Stimulated activated CD8-positive, alpha-beta memory T cell treated with anti-CD3 and anti-CD28 coated beads, Interleukin-4, amount 100 ng/mL, for 24 hours (primary cell): ENCODE results near the gene MATR3.

Experiments
- DNase-seq: peaks from one replicate; pipeline ENCODE4 v3.0.0-alpha.2; 2020; ENCODE audit warnings: low read depth

Gene MATR3

DNA sequence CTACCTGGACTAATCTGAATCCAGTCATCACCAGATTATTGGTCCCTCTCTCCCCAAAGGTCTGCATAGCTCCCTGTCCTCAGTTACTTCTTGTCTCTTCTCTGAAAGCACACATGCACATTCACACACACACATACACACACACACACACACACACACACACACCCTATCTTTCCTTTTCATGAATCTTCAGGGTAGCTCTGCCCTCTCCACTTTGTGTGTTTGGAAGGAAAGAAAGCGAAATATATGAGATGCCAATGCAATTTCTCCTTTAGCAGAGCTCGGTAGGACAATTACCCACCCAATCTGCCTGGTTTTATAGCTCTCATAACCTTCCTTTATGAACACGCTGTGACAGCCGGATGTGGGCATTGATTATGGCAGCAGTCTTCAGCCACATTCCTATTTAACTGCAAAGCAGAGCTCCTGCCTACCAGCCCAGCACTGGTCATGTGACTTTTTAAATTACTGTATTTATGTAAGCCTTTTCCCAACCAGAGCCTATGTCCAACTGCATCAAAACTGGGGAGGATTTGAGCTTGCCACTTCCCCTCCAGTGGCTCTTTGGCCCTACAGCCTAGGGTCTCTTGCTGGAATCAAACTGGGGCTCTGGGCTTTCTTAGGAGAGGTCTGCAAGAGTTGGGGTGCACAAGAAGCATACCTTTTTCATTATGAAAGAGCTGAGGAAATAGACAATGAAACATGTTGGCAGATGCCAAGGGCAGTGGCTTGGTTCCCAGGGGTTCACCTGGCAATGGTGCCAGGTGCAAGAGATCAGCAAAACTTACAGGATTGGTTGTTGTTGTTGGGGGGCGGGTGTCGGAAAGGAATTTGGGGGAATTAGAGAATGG lies 20.8 kb upstream of the MATR3 start:
- DNase-seq: no peak

DNA sequence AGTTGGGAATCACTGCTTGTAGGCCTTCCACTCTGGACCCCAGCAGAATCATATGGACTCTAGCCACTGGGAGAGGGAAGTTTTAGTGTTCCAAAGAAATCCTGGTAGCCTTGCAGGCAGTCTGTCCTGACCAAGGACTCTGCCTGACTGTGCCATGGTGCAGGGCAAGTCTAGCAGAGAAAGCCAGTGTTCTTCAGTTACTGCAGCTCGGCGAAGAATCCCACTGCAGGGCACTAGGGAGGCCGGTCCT lies 20.3 kb upstream of the MATR3 start:
- DNase-seq: no peak

DNA sequence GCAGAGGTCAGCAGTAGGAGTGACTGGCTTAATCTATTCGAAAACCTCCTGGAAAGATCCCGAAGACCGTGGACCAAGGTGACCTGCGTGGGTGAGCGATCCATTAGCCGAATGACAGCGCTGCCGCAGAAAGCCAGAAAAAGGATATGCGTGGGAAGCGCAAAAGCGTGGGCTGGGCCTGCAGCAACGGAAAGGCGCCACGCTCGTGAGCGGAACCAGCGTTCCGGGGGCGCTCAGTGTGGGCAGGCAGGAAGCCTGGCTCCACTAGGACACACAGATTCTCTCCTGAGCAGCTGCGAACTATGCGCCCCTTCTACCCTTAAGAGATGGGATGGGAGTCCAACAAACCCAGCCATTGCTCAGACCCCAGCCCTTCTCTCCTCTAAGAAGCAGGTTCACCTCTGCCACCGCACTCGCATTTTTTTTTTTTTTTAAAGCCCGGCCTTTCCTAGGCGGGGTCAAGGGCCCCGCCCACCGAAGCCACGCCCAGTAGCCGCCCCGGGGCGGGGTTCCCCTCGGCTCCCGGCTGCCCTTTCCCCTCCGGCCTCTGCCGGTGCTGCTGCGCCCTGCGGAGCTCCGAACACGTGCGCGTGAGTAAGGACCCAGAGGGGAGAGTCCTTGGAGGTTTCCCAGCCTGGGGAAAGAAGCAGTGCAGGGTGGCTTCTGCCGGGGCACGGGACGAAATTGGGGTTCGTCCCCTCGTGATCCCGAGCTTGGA lies 19.8 kb upstream of the MATR3 start:
- DNase-seq: peak; percentile 81

DNA sequence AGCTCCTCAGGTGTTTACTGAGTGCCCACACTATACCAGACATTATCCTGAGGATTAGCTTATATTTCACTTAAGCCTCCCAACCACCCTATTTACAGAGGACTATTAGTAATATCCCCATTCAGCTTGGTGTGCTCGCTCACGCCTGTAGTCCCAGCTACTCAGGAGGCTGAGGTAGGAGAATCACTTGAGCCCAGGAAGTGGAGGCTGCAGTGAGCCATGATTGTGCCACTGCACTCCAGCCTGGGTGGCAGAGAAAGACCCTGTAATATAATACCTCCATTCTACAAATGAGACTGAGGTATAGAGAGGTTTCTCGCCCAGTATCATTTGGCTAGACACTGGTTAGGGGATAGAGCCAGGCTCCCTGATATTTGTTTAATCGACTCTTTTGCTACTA lies 18.0 kb upstream of the MATR3 start:
- DNase-seq: no peak

DNA sequence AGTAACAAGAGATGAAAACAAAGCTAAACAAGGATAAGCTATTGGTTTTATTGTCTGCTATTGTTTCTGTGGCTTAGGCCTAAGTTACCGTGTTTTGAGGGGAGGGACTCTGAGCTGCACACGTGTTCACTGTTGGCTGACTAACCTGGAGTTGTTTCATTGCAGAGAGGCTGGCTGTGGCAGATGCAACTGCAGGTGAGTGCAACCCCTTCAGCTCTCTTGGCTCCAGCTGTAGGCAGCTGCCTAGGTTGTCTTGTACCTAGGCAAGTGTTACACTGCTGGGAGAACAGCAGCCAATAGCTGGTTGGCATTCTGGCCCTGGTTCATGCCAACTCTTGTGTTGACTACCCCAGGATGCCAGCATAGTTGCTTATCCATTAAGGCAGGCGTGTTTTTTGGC lies 17.6 kb upstream of the MATR3 start:
- DNase-seq: no peak

DNA sequence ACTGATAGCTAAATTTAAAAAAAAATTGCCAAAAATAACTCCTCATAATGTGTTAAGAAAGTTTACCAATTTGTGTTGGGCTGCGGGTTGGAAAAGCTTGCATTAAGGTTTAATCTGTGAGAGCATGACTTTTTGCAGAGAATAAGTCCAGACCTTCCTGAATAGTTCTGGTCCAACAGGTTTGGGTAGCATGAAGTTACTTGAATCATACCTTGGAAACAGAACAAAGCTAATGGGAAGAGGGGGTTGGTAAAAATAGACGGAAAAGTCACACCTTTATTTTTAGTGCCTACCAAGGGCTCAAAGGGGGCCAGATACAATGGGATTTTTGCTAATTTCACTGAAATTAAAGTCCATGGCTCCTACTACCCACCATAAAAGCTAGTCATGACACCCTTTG lies 17.1 kb upstream of the MATR3 start:
- no peak for DNase-seq

DNA sequence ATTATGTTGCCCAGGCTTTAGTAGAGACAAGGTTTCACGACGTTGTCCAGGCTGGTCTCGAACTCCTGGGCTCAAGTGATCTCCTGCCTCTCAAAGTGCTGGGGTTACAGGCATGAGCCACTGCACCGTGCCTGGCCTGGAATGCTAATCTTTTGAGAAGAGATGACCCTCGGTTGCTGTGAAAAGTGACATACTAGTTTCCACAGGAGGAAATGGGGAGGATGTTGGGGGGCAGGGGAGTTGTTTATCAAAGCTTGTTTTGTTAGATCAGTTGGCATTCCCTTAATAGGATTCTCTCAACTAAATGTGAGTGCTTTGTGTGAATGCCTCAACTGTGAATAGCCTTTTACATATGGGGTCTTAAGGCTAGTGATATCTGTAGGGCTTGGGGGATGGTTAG lies 16.4 kb upstream of the MATR3 start:
- DNase-seq: no peak

DNA sequence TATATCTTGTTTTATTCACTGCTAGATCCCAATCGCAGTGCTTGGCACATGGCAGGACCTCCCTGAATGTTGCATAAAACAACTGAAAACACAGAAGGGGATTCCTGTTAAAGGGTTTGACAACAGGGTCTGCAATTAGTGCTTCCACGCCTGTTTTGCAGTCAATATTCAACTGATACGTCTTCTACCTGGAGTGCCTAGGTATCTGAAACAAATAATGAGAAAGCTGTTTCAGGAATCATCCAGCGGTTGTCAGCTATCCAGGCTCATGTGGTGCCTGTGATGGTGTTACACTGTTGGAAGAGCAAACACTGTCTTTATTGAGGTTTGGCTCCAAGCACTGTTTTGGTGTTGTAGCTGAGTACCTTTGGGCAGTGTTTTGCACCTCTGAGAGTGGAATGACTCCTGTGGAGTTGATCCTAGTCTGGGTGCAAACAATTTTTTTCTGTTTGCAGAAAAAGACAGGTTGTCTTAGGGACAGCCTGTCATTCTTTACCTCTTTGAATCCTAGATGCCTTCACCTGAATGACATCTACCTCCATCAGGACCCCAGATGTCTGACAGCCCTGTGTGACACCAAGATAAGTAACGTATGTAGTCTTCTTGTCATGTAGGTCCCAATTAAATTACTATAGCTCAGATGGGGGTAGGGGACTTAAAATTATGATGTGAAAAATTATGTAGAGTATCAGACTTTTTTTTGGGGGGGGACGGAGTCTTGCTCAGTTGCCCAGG lies 14.8 kb upstream of the MATR3 start:
- DNase-seq: no peak

DNA sequence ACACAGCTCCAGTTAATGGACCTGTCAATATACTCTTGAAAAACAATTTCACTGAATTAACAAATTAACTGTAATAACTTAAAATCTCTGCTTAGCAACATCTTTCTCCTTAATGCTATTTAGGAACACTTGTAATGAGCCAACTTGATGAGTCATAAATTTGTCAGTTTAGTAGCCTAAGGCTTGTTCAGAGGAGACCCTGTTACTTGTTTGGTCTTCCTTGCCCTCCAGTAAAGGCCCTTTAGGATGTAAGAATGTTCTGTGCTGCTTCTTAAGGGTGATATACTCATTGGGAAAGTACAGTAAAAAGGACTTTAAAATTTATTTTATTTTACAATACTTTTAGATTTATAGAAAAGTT lies 11.4 kb upstream of the MATR3 start:
- DNase-seq: no peak

DNA sequence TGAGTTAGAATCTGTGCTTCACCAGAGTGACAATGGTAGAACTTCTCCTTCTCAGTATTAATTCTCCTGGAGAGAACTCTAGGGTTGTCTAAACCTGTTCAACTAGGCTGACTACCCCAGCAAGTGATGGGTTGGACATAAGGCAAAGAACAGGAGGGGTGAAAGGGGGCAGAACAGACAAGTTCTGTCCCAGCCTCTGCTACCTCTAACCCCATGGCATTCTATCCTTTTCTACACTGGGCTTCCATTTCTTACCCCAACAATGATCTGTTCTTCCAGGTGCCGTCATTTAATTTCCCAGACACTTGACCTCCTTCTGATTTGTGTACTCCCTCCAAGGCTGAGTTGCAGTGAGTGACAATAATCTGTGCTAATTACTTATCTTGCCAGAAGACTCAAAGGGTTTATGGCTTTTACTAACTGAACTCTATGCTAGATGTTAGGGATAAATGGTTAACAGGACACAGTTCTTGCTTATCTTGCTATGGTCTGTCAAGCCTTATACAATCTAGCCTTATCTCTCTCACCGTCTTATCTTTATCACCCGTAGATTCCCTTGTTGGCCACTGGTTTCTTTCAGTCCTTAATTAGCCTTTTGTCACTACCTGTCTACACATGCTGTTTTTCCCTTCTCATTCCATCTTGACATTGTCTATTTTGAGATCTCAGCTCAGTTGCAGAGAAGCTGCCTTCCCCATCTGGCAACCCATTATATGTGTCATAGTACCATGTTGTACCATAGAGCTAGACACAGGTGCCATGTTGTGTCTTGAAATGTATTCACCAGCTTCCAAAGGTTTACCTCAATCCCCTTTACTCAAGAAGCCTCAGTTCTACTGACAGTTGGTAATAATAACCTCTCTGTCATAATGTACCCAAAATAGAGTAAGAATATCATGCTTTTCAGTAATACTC lies 10.0 kb upstream of the MATR3 start:
- DNase-seq: no peak

DNA sequence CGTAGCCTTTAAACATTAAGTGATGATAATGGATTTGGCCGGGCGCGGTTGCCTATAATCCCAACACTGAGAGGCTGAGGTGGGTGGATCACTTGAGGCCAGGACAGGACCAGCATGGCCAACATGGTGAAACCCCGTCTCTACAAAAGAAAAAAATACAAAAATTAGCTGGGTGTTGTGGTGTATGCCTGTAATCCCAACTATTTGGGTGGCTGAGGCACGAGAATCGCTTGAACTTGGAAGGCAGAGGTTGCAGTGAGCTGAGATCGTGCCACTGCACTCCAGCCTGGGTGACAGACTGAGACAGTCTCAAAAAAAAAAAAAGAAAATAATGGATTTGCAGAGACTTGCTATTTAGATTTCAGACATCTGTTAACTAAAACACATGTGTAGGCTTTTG lies 9.2 kb upstream of the MATR3 start:
- no peak for DNase-seq

DNA sequence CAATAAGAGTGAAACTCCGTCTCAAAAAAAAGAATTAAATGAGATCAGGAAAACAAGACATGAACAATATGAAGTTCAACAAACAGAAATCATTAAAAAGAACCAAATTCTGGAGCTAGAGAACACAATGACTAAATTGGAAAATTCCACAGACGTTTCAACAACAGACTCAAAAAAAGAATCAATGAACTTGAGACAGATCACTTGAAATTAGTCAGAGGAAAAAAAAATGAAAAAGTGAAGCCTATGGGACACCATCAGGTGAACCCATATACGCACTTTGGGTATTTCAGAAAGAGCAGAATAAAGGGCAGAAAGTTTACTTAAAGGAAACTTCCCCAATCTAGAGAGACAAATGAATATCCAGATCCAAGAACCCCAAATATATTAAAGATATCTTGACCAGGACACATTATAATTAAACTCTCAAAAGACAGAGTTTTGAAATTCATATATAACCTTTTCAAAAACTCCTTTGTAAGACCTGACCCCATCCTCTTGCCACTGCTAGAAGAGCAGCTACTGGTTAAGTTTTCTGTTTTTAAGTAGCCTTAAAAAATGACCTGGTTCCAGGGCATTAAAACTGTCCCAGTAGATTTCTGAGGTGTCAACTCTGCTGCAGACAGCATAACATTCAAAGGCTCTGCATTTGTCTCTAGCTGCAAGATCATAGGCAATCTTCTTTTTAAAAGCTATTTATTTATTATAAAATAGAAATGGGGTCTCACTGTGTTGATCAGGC lies 7.7 kb upstream of the MATR3 start:
- DNase-seq: no peak

DNA sequence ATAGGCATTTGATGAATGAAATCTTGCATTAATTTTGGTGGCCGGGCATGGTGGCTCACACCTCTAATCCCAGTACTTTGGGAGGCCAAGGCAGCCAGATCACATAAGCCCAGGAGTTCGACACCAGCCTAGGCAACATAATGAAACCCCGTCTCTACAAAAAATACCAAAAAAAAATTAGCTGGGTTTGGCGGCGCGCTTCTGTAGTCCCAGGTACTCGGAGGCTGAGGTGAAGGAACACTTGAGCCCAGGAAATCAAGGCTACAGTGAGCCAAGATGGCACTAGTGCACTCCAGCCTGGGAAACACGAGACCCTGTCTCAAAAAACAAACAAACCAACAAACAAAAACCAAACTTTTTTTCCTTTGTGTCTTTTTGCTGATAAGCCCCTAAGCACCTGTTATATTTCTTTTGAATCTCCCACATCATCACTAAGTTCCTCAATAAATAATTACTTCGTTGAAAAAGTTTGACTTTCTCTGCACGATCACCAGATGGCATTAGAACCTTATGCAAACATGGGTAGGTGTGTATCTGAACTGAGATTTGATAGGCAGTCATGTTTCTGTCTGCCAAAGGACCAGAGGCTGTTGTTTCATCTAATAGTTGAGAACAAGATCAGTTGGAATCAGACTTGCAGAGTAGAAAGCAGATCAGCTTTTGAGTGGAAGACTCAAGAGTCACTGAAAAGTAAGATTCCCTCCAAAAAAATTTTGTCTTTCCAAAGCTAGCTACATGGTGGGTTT lies 5.5 kb upstream of the MATR3 start:
- DNase-seq: no peak

DNA sequence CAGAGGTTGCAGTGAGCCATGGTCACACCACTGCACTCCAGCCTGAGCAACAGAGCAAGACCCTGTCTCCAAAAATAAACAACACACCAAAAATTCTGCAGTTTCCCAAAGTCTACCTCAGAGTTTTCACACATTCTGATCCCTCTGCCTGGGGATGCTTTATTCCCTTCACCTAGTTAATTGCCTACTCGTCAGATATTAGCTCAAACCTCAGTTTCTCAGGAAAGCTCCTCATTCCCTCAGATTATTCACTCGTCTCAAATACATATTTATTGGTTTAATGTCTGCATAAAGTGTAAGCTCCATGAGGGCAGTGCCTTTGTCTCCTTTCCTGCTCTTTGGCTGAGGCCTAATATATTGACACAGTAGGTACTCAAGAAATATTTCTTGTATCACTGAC lies 2.5 kb upstream of the MATR3 start:
- no peak for DNase-seq

DNA sequence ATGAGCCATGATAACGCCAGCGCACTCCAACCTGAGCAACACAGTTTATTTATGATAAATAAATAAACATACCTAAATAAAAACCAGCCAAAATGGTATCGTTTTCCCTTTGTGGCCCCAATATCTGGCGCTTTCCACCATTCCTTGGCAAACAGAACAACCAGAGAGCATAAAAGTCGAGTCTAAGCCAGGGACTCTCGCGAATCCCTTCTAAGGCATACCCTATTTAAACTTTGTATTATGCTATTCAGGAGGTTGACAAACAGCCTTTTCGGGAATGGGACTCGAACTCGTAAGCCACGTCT lies 386 bp upstream of the MATR3 start:
- DNase-seq: no peak

DNA sequence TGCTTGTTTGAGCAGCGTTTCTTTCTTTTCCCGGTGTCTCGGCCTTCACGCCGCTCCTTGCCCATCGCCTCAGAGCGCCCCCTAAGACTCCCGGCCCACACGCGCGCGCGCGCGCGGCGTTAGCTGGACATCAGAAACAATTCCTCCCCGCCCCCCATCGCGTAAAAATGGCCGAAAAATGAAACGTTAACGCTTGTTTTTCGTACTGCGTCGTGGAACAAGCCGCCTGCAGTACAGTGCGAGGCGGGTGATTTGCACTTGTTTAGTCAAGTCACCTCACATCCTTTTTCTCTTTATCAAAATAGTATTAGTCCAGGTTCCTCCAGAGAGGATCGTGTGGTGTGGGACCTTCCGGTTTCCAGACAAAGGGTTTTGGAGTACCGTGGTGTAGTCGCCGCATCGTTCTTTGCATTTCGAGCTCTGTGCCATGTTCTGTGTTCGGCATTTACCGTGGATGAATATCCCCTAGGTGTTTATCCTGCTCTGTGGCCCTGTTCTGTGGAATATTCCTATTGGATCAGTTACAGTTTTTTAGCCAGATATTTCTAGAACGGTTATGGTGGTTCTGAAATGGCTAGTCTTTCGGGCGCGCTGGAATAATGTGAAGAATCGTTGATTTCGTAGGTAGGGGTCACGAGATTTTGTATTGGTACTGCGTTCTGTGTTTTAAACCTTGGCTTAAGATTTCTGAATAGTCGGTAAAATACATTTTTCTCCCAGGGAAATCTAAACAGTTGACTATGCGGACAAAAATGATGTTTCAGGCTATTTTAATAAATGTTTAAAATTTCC lies 1.0 kb downstream of the MATR3 start:
- peak; percentile 40 for DNase-seq

DNA sequence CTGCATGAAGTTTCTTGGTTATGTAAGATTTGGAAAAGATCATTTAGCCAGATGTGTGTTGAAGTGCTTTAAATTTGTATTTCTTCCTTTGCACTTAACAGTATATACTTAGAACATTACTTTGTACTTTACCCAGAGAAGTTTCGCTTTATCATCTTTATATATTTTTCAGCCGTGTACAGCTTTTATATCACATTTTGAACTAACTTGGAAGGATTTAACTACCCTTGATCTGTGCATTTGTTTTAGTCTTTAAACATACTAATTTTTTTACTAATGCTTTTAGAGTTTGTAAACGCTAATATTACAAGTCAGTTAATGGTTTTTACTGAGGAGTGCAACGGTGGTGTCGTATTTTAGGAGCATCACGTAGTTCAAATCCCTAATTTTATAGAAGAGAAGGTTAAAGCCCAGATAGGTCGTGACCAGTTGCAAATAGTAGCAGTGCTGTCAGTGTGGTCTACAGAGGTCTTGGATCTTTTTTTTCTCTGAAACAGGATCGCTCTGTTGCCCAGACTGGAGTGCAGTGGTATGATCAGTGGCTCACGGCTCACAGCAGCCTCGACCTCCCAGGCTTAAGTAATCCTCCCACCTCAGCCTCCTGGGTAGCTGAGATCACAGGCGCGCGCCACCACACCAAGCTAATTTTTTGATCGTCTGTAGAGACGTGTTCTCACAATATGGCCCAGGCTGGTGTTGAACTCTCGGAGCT lies 2.0 kb downstream of the MATR3 start:
- no peak for DNase-seq

DNA sequence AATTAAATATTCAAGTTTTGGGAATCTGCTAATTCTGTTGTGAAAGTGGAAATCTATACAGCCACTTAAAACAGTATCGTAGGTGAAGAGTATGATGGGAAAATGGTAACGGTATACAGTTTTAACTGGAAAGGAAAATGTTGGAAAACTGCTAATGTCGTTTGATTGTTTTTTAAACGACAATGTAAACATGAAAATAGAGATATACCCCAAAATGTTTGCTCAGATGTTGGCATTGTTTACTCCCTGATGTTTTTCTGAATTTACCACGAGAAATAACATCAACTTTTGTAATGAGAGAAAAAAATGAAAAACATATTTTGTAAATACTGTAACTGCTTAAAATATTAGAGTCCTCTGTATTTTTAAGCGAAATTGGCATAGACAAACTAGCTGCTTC lies 2.7 kb downstream of the MATR3 start:
- no peak for DNase-seq

DNA sequence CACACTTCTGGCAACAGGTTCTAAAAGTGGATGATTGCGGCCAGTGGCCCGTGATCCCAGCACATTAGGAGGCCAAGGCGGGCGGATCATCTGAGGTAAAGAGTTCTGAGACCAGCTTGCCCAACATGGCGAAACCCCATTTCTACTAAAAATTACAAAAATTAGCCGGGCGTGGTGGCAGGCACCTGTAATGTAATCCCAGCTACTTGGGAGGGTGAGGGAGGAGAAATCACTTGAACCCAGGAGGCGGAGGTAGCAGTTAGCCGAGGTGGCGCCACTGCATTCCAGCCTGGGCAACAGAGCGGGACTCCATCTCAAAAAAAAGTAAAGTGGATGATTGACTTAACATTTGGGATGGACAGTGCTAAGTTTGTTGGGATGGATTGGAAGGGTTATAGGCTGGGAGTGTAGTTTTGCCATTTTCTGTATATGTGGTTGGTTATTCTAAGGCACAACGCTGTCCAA lies 3.4 kb downstream of the MATR3 start:
- DNase-seq: no peak
